ENCODE data around the gene PARPBP. TPM values are rescaled to one million over a fixed set of nuclear protein-coding genes. Genes with fewer than 3 reads are reported as not detected.

PARPBP gene
- total and polyA plus RNA-seq, 4 donors = 0.32 to 24.9 (median 0.60) TPM

- Histone ChIP-seq H3K9ac (ENCODE audit: low read depth in 1 of 2, low read length in 2 of 2) (no peak overlapping the region), H3K27me3 (ENCODE audit: control insufficient read depth in 4 of 4, insufficient read depth in 4 of 4, low read length in 3 of 4) (no peaks in the 10 kb centered on the region), H3K9me3 (ENCODE audit: control insufficient read depth in 4 of 4, low read length in 3 of 4) (no peaks in the 10 kb centered on the region), H3K36me3 (ENCODE audit: control insufficient read depth in 4 of 4, insufficient read depth in 3 of 4, low read depth in 1 of 4, low read length in 3 of 4) (no peaks in the 10 kb centered on the region), H3K27ac (ENCODE audit: low read depth in 1 of 2, low read length in 2 of 2) (no peak overlapping the region), H3K4me1 (ENCODE audit: control insufficient read depth in 4 of 4, insufficient read depth in 4 of 4, low read length in 3 of 4) (no peaks in the 10 kb centered on the region), H3K4me3 (ENCODE audit: low read depth in 1 of 3, low read length in 3 of 3) (no peak overlapping the region)
- TF ChIP-seq ZBTB33 (IDR thresholded peaks at IDR 0.05) (no peak), JUND (IDR thresholded peaks at IDR 0.05) (no peak), FOXA1 (IDR thresholded peaks at IDR 0.05) (no peak), FOXA2 (IDR thresholded peaks at IDR 0.05) (no peak), YY1 (IDR thresholded peaks at IDR 0.05) (no peak), EGR1 (IDR thresholded peaks at IDR 0.05; ENCODE audit: low read depth in 2 of 2) (no peak), TAF1 (conservative IDR thresholded peaks at IDR 0.05) (no peak), HNF4G (IDR thresholded peaks at IDR 0.05) (no peak), GABPA (IDR thresholded peaks at IDR 0.05 in 1 of 2, conservative IDR thresholded peaks at IDR 0.05 in 1 of 2) (no peak), NR2F2 (IDR thresholded peaks at IDR 0.05) (no peak)
- no peak for DNase-seq (ENCODE audit: low spot score)
- 78% methylated on average over 5 of the region's 5 CpGs for WGBS
These were observed 108.0 kb downstream of the PARPBP start for GRCh38 chr12:102227954-102228353.

GRCh38 chr12:102232036-102232435 is 112.1 kb downstream of the PARPBP start:
- Histone ChIP-seq H3K4me1 (ENCODE audit: control insufficient read depth in 4 of 4, insufficient read depth in 4 of 4, low read length in 3 of 4) (no peaks in the 10 kb centered on the region), H3K9me3 (ENCODE audit: control insufficient read depth in 4 of 4, low read length in 3 of 4) (no peaks in the 10 kb centered on the region), H3K4me3 (ENCODE audit: low read depth in 1 of 3, low read length in 3 of 3) (no peak overlapping the region), H3K36me3 (ENCODE audit: control insufficient read depth in 4 of 4, insufficient read depth in 3 of 4, low read depth in 1 of 4, low read length in 3 of 4) (no peaks in the 10 kb centered on the region), H3K27ac (ENCODE audit: low read depth in 1 of 2, low read length in 2 of 2) (no peak overlapping the region), H3K27me3 (ENCODE audit: control insufficient read depth in 4 of 4, insufficient read depth in 4 of 4, low read length in 3 of 4) (no peaks in the 10 kb centered on the region), H3K9ac (ENCODE audit: low read depth in 1 of 2, low read length in 2 of 2) (no peak overlapping the region)
- DNase-seq (ENCODE audit: low spot score) = no peak
- TF ChIP-seq FOXA1 (IDR thresholded peaks at IDR 0.05) (no peak), EGR1 (IDR thresholded peaks at IDR 0.05; ENCODE audit: low read depth in 2 of 2) (no peak), MAX (IDR thresholded peaks at IDR 0.05) (no peak), FOXA2 (IDR thresholded peaks at IDR 0.05) (no peak), GABPA (IDR thresholded peaks at IDR 0.05 in 1 of 2, conservative IDR thresholded peaks at IDR 0.05 in 1 of 2) (no peak), ATF3 (IDR thresholded peaks at IDR 0.05) (no peak), NR2F2 (IDR thresholded peaks at IDR 0.05) (no peak), TAF1 (conservative IDR thresholded peaks at IDR 0.05) (no peak), HNF4G (IDR thresholded peaks at IDR 0.05) (no peak), CTCF (IDR thresholded peaks at IDR 0.05; ENCODE audit: low read depth, low read length, missing input control) (no peak), RAD21 (IDR thresholded peaks at IDR 0.05) (no peak), REST (IDR thresholded peaks at IDR 0.05) (no peak), HNF4A (conservative IDR thresholded peaks at IDR 0.05) (no peak), JUND (IDR thresholded peaks at IDR 0.05) (no peak), YY1 (IDR thresholded peaks at IDR 0.05) (no peak), RXRA (IDR thresholded peaks at IDR 0.05) (no peak)

All from liver (tissue), 9 donors.